ENCODE measurements around the gene NADK2. TPM values are rescaled to one million over a fixed set of nuclear protein-coding genes. Genes with fewer than 3 reads are reported as not detected.
"Not testable (repeated sequence)": the region's sequence is repeated elsewhere in the genome, so short reads cannot be mapped to it uniquely, and the experiment has no call there.

NADK2 gene
- total RNA-seq, 2 donors from 2014 or later: 23.4 to 30.1 TPM

GRCh38 chr5:36202521-36202961 is 39.2 kb downstream of the NADK2 start:
- Histone ChIP-seq H3K36me3 (replicated peaks in 1 of 2; ENCODE audit: insufficient read depth in 1 of 2, low read depth in 2 of 2) (peaks cover 0 to 17% of the 10 kb centered on the region in 2 donors), H3K4me1 (no peaks in the 10 kb centered on the region), H3K27me3 (no peaks in the 10 kb centered on the region), H3K4me3 (no peak overlapping the region), H3K9me3 (no peaks in the 10 kb centered on the region), H3K27ac (no peak overlapping the region)
- DNase-seq (no peak), ATAC-seq (no peak)
- WGBS, 2 donors: 66 to 69% methylated on average over 3 of the region's 3 CpGs
- intact Hi-C loops (cut with DNase I): no loop called here
- TF ChIP-seq POLR2A (IDR thresholded peaks at IDR 0.05): no peak
- TF ChIP-seq CTCF (IDR thresholded peaks at IDR 0.05): no peak

- TF ChIP-seq CTCF (IDR thresholded peaks at IDR 0.05) (no peak), POLR2A (IDR thresholded peaks at IDR 0.05) (no peak)
- H3K9me3 ChIP-seq: no peaks in the 10 kb centered on the region
- 72 to 89% methylated on average over 4 of the region's 4 CpGs for WGBS, 2 donors
Measured at GRCh38 chr5:36200513-36200912, 41.2 kb downstream of the NADK2 start.

GRCh38 chr5:36199620-36200019 is 42.1 kb downstream of the NADK2 start:
- WGBS, 2 donors: 69 to 75% methylated on average over 2 of the region's 2 CpGs
- Histone ChIP-seq H3K36me3 (replicated peaks in 1 of 2; ENCODE audit: insufficient read depth in 1 of 2, low read depth in 2 of 2) (peaks cover 9 to 28% of the 10 kb centered on the region in 2 donors), H3K4me3 (no peak overlapping the region), H3K27ac (no peak overlapping the region), H3K27me3 (no peaks in the 10 kb centered on the region), H3K9me3 (no peaks in the 10 kb centered on the region), H3K4me1 (no peaks in the 10 kb centered on the region)
- ATAC-seq (no peak), DNase-seq (no peak)
- intact Hi-C loops (cut with DNase I): no loop called here
- TF ChIP-seq CTCF (IDR thresholded peaks at IDR 0.05): no peak
- TF ChIP-seq POLR2A (IDR thresholded peaks at IDR 0.05): no peak

More at GRCh38 chr5:36200513-36200912, 41.2 kb downstream of the NADK2 start:
- H3K4me1 ChIP-seq: no peaks in the 10 kb centered on the region
- peaks cover 8 to 25% of the 10 kb centered on the region in 2 donors for H3K36me3 ChIP-seq (replicated peaks in 1 of 2; ENCODE audit: insufficient read depth in 1 of 2, low read depth in 2 of 2)
- intact Hi-C loops (cut with DNase I): no loop called here
- H3K4me3 ChIP-seq: no peak overlapping the region
- H3K27me3 ChIP-seq: no peaks in the 10 kb centered on the region
- ATAC-seq (no peak), DNase-seq (no peak)
- H3K27ac ChIP-seq: no peak overlapping the region

- intact Hi-C loops (cut with DNase I); H3K4me3 ChIP-seq; H3K27ac ChIP-seq; H3K27me3 ChIP-seq; H3K4me1 ChIP-seq; H3K9me3 ChIP-seq; DNase-seq; ATAC-seq: not testable (repeated sequence)
- H3K36me3 ChIP-seq (replicated peaks in 1 of 2; ENCODE audit: insufficient read depth in 1 of 2, low read depth in 2 of 2): peaks cover 9 to 28% of the 10 kb centered on the region in 2 donors
- WGBS, 2 donors: 48 to 74% methylated on average over 3 of the region's 3 CpGs
Measured at GRCh38 chr5:36198783-36199182, 42.9 kb downstream of the NADK2 start.

- Histone ChIP-seq H3K9me3 (no peaks in the 10 kb centered on the region), H3K36me3 (replicated peaks in 1 of 2; ENCODE audit: insufficient read depth in 1 of 2, low read depth in 2 of 2) (peaks cover 9 to 27% of the 10 kb centered on the region in 2 donors), H3K4me3 (no peak overlapping the region), H3K4me1 (no peaks in the 10 kb centered on the region), H3K27me3 (no peaks in the 10 kb centered on the region), H3K27ac (no peak overlapping the region)
- ATAC-seq: no peak
- intact Hi-C loops (cut with DNase I): no loop called here
- no peak for DNase-seq
- no peak for TF ChIP-seq POLR2A (IDR thresholded peaks at IDR 0.05)
- no peak for TF ChIP-seq CTCF (IDR thresholded peaks at IDR 0.05)
Measured at GRCh38 chr5:36198281-36198680, 43.4 kb downstream of the NADK2 start.
